H7 (cell line): ENCODE measurements around the gene HMX2. TPM values are rescaled to one million over a fixed set of nuclear protein-coding genes. Genes with fewer than 3 reads are reported as not detected.

Experiments
- DNase-seq: peaks from one replicate; pipeline ENCODE4 v3.0.0; 2012
- H3K27me3 ChIP-seq: 2 replicates; pipeline ENCODE4 v1.6.0; 2011; ENCODE audit warnings: mild to moderate bottlenecking, low read length; ENCODE audit not compliant: control insufficient read depth, insufficient read depth
- H3K36me3 ChIP-seq: replicated peaks from 2 replicates; pipeline ENCODE4 v1.5.1; 2011; ENCODE audit warnings: low read length; ENCODE audit not compliant: control insufficient read depth, insufficient read depth
- H3K4me3 ChIP-seq: 2 replicates; pipeline ENCODE4 v1.5.1; 2011; ENCODE audit warnings: low read depth, mild to moderate bottlenecking, control low read depth, low read length, moderate library complexity; ENCODE audit not compliant: insufficient read depth
- total RNA-seq: library from RNA; depleted of rRNA; stranded (reverse); fragments of >200 nt; shearing (Covaris generic); gene quantifications from 2 replicates; pipeline ENCODE4 v1.2.3, GENCODE V29; 2014; rRNA removed

HMX2 gene
- 0.07 TPM in 1 of 2 replicates, not detected in the other for total RNA-seq

- Histone ChIP-seq H3K27me3 (peaks cover 97% of the 10 kb centered on the region), H3K4me3 (peak within 1 kb of the TSS; percentile 34), H3K36me3 (no peaks in the 10 kb centered on the region)
- peak; percentile 90 for DNase-seq
These were observed at the start of gene HMX2 for GRCh38 chr10:123147635-123148413. TSS of gene HMX2 (plus strand) at chr10:123148136. CDS start at chr10:123148379, 243 bp downstream.

GRCh38 chr10:123100030-123100762 is 47.7 kb upstream of the HMX2 start:
- DNase-seq, result peak; percentile 56
- Histone ChIP-seq H3K4me3 (no peak overlapping the region), H3K27me3 (no peaks in the 10 kb centered on the region; the same call in 1 of the 2 replicates), H3K36me3 (no peaks in the 10 kb centered on the region)

GRCh38 chr10:123101872-123102271 is 46.1 kb upstream of the HMX2 start:
- H3K27me3 ChIP-seq, result no peaks in the 10 kb centered on the region; the same call in 1 of the 2 replicates
- H3K4me3 ChIP-seq, result no peak overlapping the region
- no peak for DNase-seq
- no peaks in the 10 kb centered on the region for H3K36me3 ChIP-seq

- no peak overlapping the region for H3K4me3 ChIP-seq
- no peak for DNase-seq
- no peaks in the 10 kb centered on the region for H3K36me3 ChIP-seq
- no peaks in the 10 kb centered on the region for H3K27me3 ChIP-seq
These were observed 45.3 kb upstream of the HMX2 start for GRCh38 chr10:123102673-123103072.

- Histone ChIP-seq H3K27me3 (no peaks in the 10 kb centered on the region), H3K4me3 (no peak overlapping the region), H3K36me3 (no peaks in the 10 kb centered on the region)
- DNase-seq, result no peak
These were observed 44.0 kb upstream of the HMX2 start for GRCh38 chr10:123103944-123104343.

- Histone ChIP-seq H3K36me3 (no peaks in the 10 kb centered on the region), H3K27me3 (no peaks in the 10 kb centered on the region)
- no peak for DNase-seq
These were observed 38.5 kb upstream of the HMX2 start for GRCh38 chr10:123109466-123109865.

GRCh38 chr10:123117644-123118417 is 30.1 kb upstream of the HMX2 start:
- Histone ChIP-seq H3K4me3 (peak overlapping the region; percentile 15; the same call in 1 of the 2 replicates), H3K36me3 (no peaks in the 10 kb centered on the region), H3K27me3 (peaks cover 9% of the 10 kb centered on the region)
- peak; percentile 81 for DNase-seq

More at GRCh38 chr10:123109466-123109865, 38.5 kb upstream of the HMX2 start:
- no peak overlapping the region for H3K4me3 ChIP-seq

- Histone ChIP-seq H3K27me3 (peaks cover 9% of the 10 kb centered on the region), H3K36me3 (no peaks in the 10 kb centered on the region), H3K4me3 (no peak overlapping the region)
- DNase-seq, result no peak
These were observed 28.9 kb upstream of the HMX2 start for GRCh38 chr10:123119081-123119480.

- no peak overlapping the region for H3K4me3 ChIP-seq
- H3K27me3 ChIP-seq, result peaks cover 15% of the 10 kb centered on the region
- H3K36me3 ChIP-seq, result no peaks in the 10 kb centered on the region
These were observed 21.7 kb upstream of the HMX2 start for GRCh38 chr10:123126246-123126645.

GRCh38 chr10:123129618-123130271 is 18.2 kb upstream of the HMX2 start:
- Histone ChIP-seq H3K4me3 (no peak overlapping the region), H3K36me3 (no peaks in the 10 kb centered on the region), H3K27me3 (peaks cover 48% of the 10 kb centered on the region)
- DNase-seq, result no peak

More at GRCh38 chr10:123126246-123126645, 21.7 kb upstream of the HMX2 start:
- DNase-seq, result no peak

GRCh38 chr10:123132576-123133477 is 15.1 kb upstream of the HMX2 start:
- Histone ChIP-seq H3K4me3 (peak overlapping the region; percentile 35), H3K36me3 (no peaks in the 10 kb centered on the region), H3K27me3 (peaks cover 75% of the 10 kb centered on the region)
- peak; percentile 91 for DNase-seq

- peaks cover 84% of the 10 kb centered on the region for H3K27me3 ChIP-seq
- H3K4me3 ChIP-seq, result peak overlapping the region; percentile 35
- no peak for DNase-seq
- H3K36me3 ChIP-seq, result no peaks in the 10 kb centered on the region
These were observed 14.2 kb upstream of the HMX2 start for GRCh38 chr10:123133541-123134342.
